ENCODE data around the gene PRIM1.

PRIM1 gene

GRCh38 chr12:56758728-56759262 is 6.7 kb upstream of the PRIM1 start (continued):
- TF ChIP-seq ZNF280C (tag by site-specific recombination; IDR thresholded peaks at IDR 0.05) (no peak), SCRT1 (tag by site-specific recombination; IDR thresholded peaks at IDR 0.05; ENCODE audit: borderline replicate concordance) (peak; percentile 39; the same call in 1 of the 2 replicates), HOXC10 (CRISPR knock-in tag; IDR thresholded peaks at IDR 0.05) (no peak), ZBTB7A (tag by site-specific recombination; IDR thresholded peaks at IDR 0.05; ENCODE audit: low read depth) (no peak), HIC1 (tag by site-specific recombination; IDR thresholded peaks at IDR 0.05) (0 out of 2 replicates have a peak, but pooled peaks have one; percentile 26), ZBTB20 (tag by site-specific recombination; IDR thresholded peaks at IDR 0.05) (no peak), ZNF501 (tag by site-specific recombination; IDR thresholded peaks at IDR 0.05) (no peak), ZSCAN30 (tag by site-specific recombination; IDR thresholded peaks at IDR 0.05) (no peak), ZNF280D (tag by site-specific recombination; IDR thresholded peaks at IDR 0.05) (peak; percentile 61; the same call in 1 of the 2 replicates), ZNF112 (tag by site-specific recombination; IDR thresholded peaks at IDR 0.05) (no peak), ZNF16 (tag by site-specific recombination; IDR thresholded peaks at IDR 0.05; ENCODE audit: low read depth) (no peak), FEZF1 (tag by site-specific recombination; IDR thresholded peaks at IDR 0.05) (no peak), RBAK (tag by site-specific recombination; IDR thresholded peaks at IDR 0.05) (no peak), ZNF558 (tag by site-specific recombination; IDR thresholded peaks at IDR 0.05) (peak; percentile 19; the same call in 1 of the 2 replicates), ZNF433 (tag by site-specific recombination; IDR thresholded peaks at IDR 0.05; ENCODE audit: low read depth) (no peak), ZNF585B (tag by site-specific recombination; IDR thresholded peaks at IDR 0.05) (no peak), PATZ1 (tag by site-specific recombination; IDR thresholded peaks at IDR 0.05) (no peak), HOXD13 (CRISPR knock-in tag; IDR thresholded peaks at IDR 0.05; ENCODE audit: borderline replicate concordance) (no peak), TCF7L2 (IDR thresholded peaks at IDR 0.05; ENCODE audit: borderline replicate concordance, low read depth, low read length) (no peak), ZNF214 (tag by site-specific recombination; IDR thresholded peaks at IDR 0.05; ENCODE audit: borderline replicate concordance) (no peak), SETDB1 (IDR thresholded peaks at IDR 0.05; ENCODE audit: insufficient read length, low read length) (peak; percentile 96), ZNF18 (tag by site-specific recombination; IDR thresholded peaks at IDR 0.05) (no peak), ZNF26 (tag by site-specific recombination; IDR thresholded peaks at IDR 0.05) (no peak), ZNF24 (tag by site-specific recombination; IDR thresholded peaks at IDR 0.05) (no peak)
- TF ChIP-seq, protein P1, sequence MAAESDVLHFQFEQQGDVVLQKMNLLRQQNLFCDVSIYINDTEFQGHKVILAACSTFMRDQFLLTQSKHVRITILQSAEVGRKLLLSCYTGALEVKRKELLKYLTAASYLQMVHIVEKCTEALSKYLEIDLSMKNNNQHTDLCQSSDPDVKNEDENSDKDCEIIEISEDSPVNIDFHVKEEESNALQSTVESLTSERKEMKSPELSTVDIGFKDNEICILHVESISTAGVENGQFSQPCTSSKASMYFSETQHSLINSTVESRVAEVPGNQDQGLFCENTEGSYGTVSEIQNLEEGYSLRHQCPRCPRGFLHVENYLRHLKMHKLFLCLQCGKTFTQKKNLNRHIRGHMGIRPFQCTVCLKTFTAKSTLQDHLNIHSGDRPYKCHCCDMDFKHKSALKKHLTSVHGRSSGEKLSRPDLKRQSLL (tag by site-specific recombination; IDR thresholded peaks at IDR 0.05) = no peak
